RWPE2 (cell line): ENCODE data around the gene GRM4.

ENCODE experiments used
- ATAC-seq: fragments of 200-7000 bp; cut with Tn5 transposase; 3 replicates; pipeline ENCODE4 v1.9.1; 2021; ENCODE audit warnings: low read depth
- DNase-seq: peaks from one replicate; pipeline ENCODE4 v3.0.0-alpha.2; 2020; ENCODE audit warnings: low spot score
- H3K27ac ChIP-seq: fragments of 450-650 bp; 2 replicates; pipeline ENCODE4 v1.5.1; 2017; ENCODE audit warnings: mild to moderate bottlenecking; ENCODE audit not compliant: poor library complexity, severe bottlenecking
- H3K27me3 ChIP-seq: fragments of 250-450 bp; sonication (Bioruptor Pico); 2 replicates; pipeline ENCODE4 v1.5.1; 2021; ENCODE audit warnings: mild to moderate bottlenecking, moderate library complexity; ENCODE audit not compliant: insufficient read depth, poor library complexity, severe bottlenecking
- H3K36me3 ChIP-seq: fragments of 250-450 bp; sonication (Bioruptor Pico); 2 replicates; pipeline ENCODE4 v1.5.1; 2020; ENCODE audit warnings: low read depth, mild to moderate bottlenecking, moderate library complexity
- H3K4me1 ChIP-seq: fragments of 250-450 bp; sonication (Bioruptor Pico); 2 replicates; pipeline ENCODE4 v1.5.1; 2021; ENCODE audit warnings: mild to moderate bottlenecking, moderate library complexity; ENCODE audit not compliant: insufficient read depth, poor library complexity, severe bottlenecking
- H3K4me3 ChIP-seq: fragments of 250-450 bp; sonication (Bioruptor Pico); 2 replicates; pipeline ENCODE4 v1.5.1; 2021; ENCODE audit warnings: mild to moderate bottlenecking, moderate library complexity; ENCODE audit not compliant: severe bottlenecking
- H3K9me3 ChIP-seq: fragments of 250-450 bp; sonication (Bioruptor Pico); 2 replicates; pipeline ENCODE4 v1.5.1; 2021; ENCODE audit warnings: mild to moderate bottlenecking, moderate library complexity; ENCODE audit not compliant: severe bottlenecking
- TF ChIP-seq, protein P1 (sequence below): fragments of 450-650 bp; IDR thresholded peaks from one replicate; pipeline ENCODE4 v1.5.1; 2017; ENCODE audit warnings: mild to moderate bottlenecking, moderate library complexity; ENCODE audit not compliant: poor library complexity, severe bottlenecking

The GRM4 gene

GRCh38 chr6:34085453-34086170 is 60.3 kb downstream of the GRM4 start:
- Histone ChIP-seq H3K27ac (no peak overlapping the region), H3K4me3 (no peak overlapping the region), H3K27me3 (no peaks in the 10 kb centered on the region), H3K4me1 (no peaks in the 10 kb centered on the region), H3K36me3 (no peaks in the 10 kb centered on the region), H3K9me3 (no peaks in the 10 kb centered on the region)
- TF ChIP-seq, protein P1, sequence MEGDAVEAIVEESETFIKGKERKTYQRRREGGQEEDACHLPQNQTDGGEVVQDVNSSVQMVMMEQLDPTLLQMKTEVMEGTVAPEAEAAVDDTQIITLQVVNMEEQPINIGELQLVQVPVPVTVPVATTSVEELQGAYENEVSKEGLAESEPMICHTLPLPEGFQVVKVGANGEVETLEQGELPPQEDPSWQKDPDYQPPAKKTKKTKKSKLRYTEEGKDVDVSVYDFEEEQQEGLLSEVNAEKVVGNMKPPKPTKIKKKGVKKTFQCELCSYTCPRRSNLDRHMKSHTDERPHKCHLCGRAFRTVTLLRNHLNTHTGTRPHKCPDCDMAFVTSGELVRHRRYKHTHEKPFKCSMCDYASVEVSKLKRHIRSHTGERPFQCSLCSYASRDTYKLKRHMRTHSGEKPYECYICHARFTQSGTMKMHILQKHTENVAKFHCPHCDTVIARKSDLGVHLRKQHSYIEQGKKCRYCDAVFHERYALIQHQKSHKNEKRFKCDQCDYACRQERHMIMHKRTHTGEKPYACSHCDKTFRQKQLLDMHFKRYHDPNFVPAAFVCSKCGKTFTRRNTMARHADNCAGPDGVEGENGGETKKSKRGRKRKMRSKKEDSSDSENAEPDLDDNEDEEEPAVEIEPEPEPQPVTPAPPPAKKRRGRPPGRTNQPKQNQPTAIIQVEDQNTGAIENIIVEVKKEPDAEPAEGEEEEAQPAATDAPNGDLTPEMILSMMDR: no peak
- no peak for DNase-seq
- ATAC-seq: no peak

DNA sequence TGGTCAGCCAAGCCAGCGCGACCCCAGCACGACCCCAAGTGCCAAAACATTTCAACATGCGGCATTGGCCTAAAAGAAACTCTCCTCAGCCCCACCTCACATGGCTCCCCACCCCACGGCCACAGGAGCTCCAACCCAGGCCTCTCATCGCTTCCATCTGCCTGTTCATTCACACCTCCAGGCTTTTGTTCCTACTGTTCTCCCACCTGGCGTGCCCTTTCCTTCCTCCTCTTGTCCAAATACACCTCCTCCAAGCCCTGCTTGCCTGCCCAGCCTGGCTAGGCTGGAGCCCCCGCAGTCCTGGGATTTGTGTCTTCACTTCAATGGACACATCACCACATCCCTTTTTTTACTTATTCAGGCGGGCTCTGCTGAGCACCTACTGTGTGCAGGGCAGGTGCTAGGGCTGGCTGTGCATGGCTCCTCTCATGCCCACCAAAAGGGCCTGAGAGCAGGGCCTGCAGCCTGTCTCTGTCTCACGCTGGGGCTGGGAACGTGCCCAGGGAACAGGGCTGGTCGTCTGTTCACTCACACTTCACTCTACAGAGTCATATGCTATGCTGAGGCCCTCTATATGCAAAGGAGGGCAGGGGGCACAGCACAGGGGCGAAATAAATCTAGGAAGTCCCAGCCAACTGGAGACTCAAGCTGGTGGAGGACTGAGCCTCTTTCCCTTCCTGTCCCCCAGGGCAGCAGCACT is 61.1 kb downstream of the GRM4 start:
- no peaks in the 10 kb centered on the region for H3K36me3 ChIP-seq
- no peaks in the 10 kb centered on the region for H3K9me3 ChIP-seq
- no peak overlapping the region for H3K27ac ChIP-seq
- DNase-seq (no peak), ATAC-seq (no peak)
- TF ChIP-seq, protein P1: no peak
- no peaks in the 10 kb centered on the region for H3K27me3 ChIP-seq
- no peak overlapping the region for H3K4me3 ChIP-seq
- no peaks in the 10 kb centered on the region for H3K4me1 ChIP-seq

DNA sequence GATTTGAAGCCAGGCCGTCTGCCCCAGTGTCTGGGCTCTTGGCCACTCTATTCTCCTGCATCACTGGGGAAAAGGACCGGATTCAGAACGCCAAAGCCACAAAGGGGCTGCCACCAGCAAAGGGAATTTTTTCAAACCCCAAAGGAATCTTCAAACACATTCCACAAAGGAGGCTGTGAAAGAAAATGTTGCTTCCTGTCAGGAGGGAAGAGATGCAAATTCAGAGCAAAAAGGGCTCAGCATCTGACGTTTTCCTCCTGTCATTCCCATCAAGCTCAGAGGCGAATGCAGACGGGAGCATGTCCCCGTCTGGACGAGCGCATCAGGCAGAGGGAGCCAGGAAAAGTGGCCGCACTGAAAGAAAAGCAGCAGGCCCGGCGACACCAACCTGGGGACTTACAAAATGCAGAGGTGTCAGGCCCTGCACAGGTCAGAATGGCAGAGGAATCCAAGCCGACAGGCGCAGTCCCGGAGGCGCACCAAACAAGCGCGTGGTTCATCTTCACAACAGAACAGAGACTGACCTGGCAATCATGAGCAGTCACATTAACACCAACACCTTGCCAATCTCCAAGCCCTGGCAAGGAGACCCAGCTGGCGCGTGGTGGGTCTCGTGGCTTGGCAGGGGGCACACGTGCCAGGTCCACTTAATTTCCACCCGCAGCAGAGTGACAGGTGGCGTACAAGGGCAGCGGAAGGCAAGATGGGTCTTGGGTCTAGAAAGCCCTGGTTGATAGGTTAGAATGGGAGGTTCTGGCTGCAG is 62.8 kb downstream of the GRM4 start:
- H3K9me3 ChIP-seq: no peaks in the 10 kb centered on the region
- no peak for ATAC-seq
- H3K36me3 ChIP-seq: no peaks in the 10 kb centered on the region
- TF ChIP-seq, protein P1: no peak
- H3K4me3 ChIP-seq: no peak overlapping the region
- H3K27ac ChIP-seq: no peak overlapping the region
- no peaks in the 10 kb centered on the region for H3K4me1 ChIP-seq
- no peak for DNase-seq
- no peaks in the 10 kb centered on the region for H3K27me3 ChIP-seq

GRCh38 chr6:34082348-34082747 is 63.5 kb downstream of the GRM4 start:
- ATAC-seq (no peak), DNase-seq (no peak)
- no peaks in the 10 kb centered on the region for H3K4me1 ChIP-seq
- H3K4me3 ChIP-seq: no peak overlapping the region
- no peaks in the 10 kb centered on the region for H3K36me3 ChIP-seq
- TF ChIP-seq, protein P1: no peak
- no peaks in the 10 kb centered on the region for H3K27me3 ChIP-seq
- H3K9me3 ChIP-seq: no peaks in the 10 kb centered on the region
- no peak overlapping the region for H3K27ac ChIP-seq
